Astrocyte of the cerebellum (primary cell): Measurements from ENCODE around the gene ARL10.

Experiments used
- DNase-seq: peaks from one replicate; pipeline ENCODE4 v3.0.0-alpha.2; 2011; ENCODE audit warnings: low read depth
- H3K4me3 ChIP-seq: 2 replicates; pipeline ENCODE4 v1.5.1; 2011; ENCODE audit warnings: mild to moderate bottlenecking, low read depth, low read length, moderate library complexity
- in situ Hi-C: cut with HindIII; loops from 2 replicates; pipeline ENCODE4 v1.10.0; 2017; ENCODE audit warnings: low sequenced_read_pairs
- TF ChIP-seq, protein P1 (sequence below): IDR thresholded peaks from 2 replicates; pipeline ENCODE4 v1.5.1; 2012; ENCODE audit warnings: low read length, low read depth, moderate library complexity, mild to moderate bottlenecking; ENCODE audit errors: missing control alignments

ARL10 gene

DNA sequence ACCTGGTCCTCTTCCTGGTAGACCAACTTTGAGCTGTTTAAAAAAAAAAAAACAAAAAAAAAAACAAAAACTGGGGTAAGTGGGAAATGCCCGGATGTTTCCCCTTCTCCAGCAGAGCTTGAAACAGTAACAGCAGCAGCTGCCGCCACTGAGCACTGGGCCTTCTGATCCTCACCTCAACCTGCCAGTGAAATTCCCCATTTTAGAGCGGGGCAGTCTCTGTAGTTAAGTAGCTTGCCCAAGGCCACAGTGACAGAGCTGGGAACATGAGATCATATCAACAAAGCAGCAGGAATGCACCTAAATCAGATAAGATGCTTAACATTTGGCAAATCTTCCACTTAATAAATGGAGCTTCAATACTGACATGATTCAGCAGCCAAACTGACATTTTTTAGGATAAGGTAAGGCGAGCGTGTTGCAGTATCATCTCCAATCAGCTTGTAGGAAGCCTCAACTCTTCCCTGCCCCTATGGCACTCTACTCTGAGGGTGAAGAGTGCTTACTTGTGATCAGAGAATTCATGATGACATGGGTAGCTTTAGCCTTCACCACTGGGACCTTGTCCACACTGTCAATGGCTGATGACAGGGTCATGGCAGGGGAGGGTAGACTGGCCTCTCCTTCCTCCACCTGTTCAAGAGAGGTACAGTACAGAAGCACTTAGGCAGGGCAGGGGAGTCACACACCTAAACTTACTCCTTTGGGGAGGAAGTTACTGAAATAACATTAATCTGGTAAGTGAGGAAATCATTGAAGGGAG is 13.0 kb upstream of the ARL10 start:
- in situ Hi-C loops, result no loop called here
- no peak for DNase-seq
- TF ChIP-seq, protein P1, sequence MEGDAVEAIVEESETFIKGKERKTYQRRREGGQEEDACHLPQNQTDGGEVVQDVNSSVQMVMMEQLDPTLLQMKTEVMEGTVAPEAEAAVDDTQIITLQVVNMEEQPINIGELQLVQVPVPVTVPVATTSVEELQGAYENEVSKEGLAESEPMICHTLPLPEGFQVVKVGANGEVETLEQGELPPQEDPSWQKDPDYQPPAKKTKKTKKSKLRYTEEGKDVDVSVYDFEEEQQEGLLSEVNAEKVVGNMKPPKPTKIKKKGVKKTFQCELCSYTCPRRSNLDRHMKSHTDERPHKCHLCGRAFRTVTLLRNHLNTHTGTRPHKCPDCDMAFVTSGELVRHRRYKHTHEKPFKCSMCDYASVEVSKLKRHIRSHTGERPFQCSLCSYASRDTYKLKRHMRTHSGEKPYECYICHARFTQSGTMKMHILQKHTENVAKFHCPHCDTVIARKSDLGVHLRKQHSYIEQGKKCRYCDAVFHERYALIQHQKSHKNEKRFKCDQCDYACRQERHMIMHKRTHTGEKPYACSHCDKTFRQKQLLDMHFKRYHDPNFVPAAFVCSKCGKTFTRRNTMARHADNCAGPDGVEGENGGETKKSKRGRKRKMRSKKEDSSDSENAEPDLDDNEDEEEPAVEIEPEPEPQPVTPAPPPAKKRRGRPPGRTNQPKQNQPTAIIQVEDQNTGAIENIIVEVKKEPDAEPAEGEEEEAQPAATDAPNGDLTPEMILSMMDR, result no peak
- H3K4me3 ChIP-seq, result no peak overlapping the region

DNA sequence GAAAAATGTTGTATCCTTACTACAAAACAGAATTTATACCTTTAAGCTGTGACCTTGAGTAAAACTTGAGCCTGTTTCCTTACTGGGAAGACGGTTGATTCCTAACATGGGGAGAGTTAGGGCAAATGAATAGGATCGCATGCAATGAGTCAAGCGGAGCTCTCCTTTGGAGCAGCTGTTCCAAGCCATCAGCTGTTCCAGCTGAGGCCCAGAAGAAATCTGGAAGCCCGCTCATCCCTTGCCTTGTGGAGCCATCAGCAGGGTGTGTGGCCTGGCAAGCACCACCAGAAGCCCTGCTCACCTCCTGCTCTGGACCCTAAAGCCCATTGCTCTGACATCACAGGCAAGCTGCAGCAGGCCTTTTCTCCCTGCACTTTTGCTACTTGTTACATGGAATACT is 11.8 kb upstream of the ARL10 start:
- in situ Hi-C loops, result no loop called here
- TF ChIP-seq, protein P1, result no peak
- no peak for DNase-seq

DNA sequence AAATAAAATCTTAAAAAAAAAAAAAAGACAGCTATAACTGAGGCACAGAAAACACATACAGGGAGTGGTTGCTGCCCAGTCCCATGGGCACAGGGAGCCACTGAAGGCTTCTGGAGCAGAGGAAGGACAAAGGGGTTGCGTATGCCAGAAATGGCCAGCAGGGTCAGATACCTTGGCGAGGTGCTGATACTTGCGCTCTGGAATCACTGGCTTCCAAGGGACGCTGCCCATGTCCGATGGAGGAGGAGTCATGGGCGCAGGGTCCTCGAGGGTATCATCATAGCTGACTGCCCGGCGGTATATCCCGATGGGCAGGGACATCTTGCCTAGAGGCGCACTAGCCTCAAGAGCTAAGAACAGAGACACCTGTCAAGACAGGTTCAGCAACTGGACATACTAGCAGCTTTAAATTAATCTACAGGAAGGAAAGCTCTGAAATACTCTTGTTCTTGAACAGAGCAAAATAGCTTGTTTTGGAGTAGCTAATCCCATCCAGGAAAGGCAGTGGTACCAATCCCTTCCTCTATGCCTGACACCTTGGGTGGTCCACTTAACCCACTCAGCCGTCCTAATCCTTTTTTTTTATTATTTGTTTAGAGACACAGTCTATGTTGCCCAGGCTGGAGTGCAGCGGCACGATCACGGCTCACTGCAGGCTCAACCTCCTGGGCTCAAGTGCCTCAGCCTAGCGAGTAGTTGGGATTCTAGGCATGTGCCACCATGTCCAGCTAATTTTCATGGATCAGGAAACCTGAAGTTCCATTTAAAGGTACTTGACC is 9.7 kb upstream of the ARL10 start:
- in situ Hi-C loops, result no loop called here
- no peak for DNase-seq
- no peak overlapping the region for H3K4me3 ChIP-seq
- TF ChIP-seq, protein P1, result no peak

More for the DNA sequence above, 11.8 kb upstream of the ARL10 start:
- no peak overlapping the region for H3K4me3 ChIP-seq

- in situ Hi-C loops, result no loop called here
- TF ChIP-seq, protein P1, result no peak
- H3K4me3 ChIP-seq, result no peak overlapping the region
- DNase-seq, result no peak
Observed at GRCh38 chr5:176356179-176356566, 9.1 kb upstream of the ARL10 start.

GRCh38 chr5:176359658-176360057 is 5.6 kb upstream of the ARL10 start:
- in situ Hi-C loops, result no loop called here
- no peak for DNase-seq
- H3K4me3 ChIP-seq, result no peak overlapping the region
- TF ChIP-seq, protein P1, result no peak

- TF ChIP-seq, protein P1, result no peak
- in situ Hi-C loops, result no loop called here
Observed at GRCh38 chr5:176360894-176361436, 4.3 kb upstream of the ARL10 start.

More at GRCh38 chr5:176360894-176361436, 4.3 kb upstream of the ARL10 start:
- DNase-seq, result no peak
- peak overlapping the region; percentile 97 for H3K4me3 ChIP-seq
